Activated CD4-positive, CD25-positive, alpha-beta regulatory T cell treated with anti-CD3 and anti-CD28 coated beads, Interleukin-2, amount 50 U/mL, for 16 hours (primary cell): ENCODE results near the gene MPP3.

ENCODE experiments used
- DNase-seq: peaks from one replicate; pipeline ENCODE4 v3.0.0-alpha.2; 2020; ENCODE audit warnings: low read depth, low spot score

Gene MPP3

GRCh38 chr17:43772877-43773648 lies 59.9 kb downstream of the MPP3 start:
- no peak for DNase-seq

GRCh38 chr17:43771463-43771862 lies 61.5 kb downstream of the MPP3 start:
- DNase-seq: no peak

GRCh38 chr17:43770957-43771356 lies 62.0 kb downstream of the MPP3 start:
- DNase-seq: no peak

DNA sequence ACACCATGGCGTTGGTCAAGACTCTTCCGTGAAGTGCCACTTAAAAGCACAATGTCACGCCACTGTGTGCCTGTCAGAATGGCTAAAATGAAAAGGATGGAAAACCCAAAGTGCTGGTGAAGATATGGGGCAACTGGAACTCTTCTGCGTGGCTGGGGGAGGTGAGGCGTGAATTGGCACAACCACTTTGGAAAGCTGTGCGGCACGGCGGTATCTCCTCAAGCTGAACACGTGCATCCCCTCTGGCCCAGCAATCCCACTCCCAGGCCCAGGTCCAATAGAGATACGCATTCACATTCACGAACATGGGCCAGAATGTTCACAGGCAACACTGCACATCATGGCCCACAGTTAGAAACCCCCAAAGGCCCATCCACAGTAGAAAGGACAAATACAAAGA lies 63.1 kb downstream of the MPP3 start:
- no peak for DNase-seq

DNA sequence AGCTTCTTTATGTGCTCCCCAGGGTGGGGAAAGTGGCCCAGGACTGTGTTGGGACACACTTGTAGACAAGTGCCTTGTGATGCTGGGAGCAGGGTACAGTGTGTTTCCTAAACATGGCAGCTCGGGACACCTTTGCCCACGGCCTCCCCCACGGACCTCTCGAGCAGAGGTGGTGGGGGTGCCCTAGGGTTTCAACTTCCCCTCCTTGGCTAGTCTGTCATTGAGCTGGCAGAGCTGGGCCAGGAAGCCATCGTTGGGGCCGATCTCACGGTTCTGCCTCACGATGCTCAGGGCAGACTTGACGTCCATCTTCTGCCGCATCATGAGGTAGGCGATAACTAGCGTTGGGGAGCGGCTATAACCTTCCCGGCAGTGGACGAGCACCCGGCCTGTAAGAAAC lies 63.5 kb downstream of the MPP3 start:
- DNase-seq: no peak

GRCh38 chr17:43768943-43769342 lies 64.0 kb downstream of the MPP3 start:
- DNase-seq: no peak

- no peak for DNase-seq
Measured at GRCh38 chr17:43768382-43768781, 64.6 kb downstream of the MPP3 start.

DNA sequence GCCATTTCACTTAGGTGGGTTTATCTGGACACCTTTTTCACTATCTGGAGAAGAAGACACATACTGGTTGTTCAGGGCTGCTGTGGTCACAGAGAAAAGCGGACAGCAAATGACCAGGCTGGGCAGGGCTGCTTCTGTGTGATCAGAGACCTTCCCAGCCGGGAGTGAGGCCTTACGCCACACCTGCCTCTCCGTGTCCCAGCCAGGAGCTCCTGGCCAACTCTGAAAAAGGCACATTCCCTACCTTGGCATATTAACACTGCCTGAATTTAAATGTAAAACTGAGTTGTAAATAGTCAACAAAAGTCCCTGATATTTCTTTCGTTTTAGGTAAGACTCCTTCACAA lies 65.3 kb downstream of the MPP3 start:
- no peak for DNase-seq

- DNase-seq: no peak
Measured at GRCh38 chr17:43767053-43767712, 65.8 kb downstream of the MPP3 start.

DNA sequence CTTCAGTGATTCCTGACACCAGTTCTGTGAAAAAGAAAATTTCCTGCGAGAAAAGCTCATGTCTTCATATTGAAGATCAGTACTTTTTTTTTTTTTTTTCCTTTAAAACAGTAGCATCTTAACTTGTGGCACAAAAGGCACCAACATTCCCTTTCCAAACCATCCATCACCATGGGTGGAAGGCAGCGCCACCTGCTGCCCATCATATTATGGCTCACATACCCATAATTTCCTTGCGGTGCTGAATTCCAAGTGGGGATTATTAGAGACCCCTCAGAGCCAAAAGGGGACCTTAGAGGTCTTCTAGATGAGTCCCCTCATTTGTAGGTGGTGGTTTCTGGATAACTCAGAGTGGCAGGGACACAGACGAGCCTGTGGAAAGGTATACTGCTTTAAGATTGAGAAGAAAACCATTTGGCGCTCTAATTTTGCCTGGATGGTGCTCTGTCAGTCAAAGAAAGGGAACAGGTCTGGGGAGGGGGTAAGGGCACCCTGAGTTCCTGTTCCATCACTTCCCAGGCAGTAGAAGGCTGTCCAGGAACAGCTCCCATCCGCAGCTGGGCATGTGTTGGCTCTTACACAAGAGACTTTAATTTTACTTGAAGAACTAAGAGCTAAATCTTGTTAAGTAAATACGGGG lies 66.4 kb downstream of the MPP3 start:
- peak; percentile 9 for DNase-seq

- peak; percentile 74 for DNase-seq
Measured at GRCh38 chr17:43760254-43760852, 72.6 kb downstream of the MPP3 start.

GRCh38 chr17:43759836-43760235 lies 73.1 kb downstream of the MPP3 start:
- no peak for DNase-seq

DNA sequence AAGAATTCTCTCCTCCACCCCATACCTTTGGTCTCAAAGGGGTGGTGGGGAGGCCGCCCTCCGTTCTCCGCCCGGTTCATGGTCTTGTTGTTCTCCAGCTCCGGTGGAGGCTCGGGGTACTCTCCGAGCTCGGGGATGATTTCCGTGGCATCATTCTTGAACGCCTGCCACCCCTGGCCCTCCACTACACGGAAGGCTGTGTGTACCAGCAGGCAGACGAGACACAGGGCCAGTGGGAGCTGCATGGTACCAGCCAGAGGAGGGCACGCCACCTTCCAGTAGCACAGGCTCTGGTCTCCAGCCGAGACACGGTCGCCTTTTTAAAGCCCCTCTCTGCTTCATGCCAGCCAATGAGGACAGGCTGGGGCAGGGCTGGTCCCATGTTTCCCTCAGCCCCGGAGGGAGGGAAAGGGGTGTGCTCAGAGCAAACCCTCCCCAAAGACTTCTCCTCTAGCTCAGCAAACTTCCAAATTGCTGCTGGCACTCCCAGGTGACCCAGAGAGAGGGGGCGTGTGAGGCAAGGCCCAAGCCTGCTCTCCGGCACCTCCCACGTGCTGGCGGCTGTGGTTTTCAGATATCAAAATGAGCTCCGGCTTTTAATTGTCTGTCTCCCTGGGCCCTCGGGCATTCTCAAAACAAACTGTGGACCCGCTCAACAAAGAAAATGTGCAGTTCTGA lies 74.3 kb downstream of the MPP3 start, which contains the start of gene SOST:
TSS of gene SOST (minus strand) at position 295 of the 678 bp plus-strand sequence. CDS start at position 245, 50 bp downstream.
- no peak for DNase-seq

DNA sequence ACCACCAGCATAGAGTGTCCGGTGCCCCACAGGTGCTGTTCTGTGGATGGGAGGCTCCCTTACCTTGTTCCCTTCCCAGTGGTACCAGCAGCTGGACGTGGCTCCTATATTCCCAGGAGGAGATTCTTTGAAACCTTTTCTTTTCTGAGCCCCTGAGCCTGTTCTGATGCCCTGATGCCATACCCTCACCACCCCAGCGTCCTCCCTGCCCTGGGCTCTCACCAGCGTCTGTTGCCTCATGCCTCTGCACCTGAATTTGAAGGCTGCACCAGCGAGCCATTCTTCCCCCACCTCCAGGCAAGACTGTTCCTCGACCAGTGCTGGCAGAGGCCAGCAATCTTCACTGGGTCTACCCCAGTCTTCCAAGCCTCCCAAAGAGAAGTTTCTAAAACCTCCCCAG lies 74.9 kb downstream of the MPP3 start:
- DNase-seq: no peak

- no peak for DNase-seq
Measured at GRCh38 chr17:43757171-43757660, 75.7 kb downstream of the MPP3 start.

GRCh38 chr17:43756201-43756600 lies 76.7 kb downstream of the MPP3 start:
- DNase-seq: no peak

DNA sequence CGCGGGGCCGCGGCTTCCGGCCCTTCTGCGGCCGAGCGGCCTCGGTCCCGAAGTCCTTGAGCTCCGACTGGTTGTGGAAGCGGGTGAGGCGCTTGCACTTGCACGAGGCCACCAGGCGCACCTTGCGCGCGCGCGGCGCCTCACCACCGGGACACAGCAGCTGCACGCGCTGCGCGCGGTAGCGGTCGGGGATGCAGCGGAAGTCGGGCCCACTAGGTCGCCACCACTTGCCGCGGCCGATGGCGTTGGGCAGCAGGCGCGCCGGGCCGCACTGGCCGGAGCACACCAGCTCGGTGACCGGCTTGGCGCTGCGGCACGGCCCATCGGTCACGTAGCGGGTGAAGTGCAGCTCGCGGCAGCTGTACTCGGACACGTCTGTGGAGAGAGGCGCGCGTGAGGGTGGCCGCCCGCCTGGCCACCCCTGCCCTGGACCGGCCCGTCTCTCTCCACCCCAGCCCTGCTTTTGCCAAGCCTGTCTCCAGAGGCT lies 77.5 kb downstream of the MPP3 start:
- DNase-seq: no peak

- DNase-seq: no peak
Measured at GRCh38 chr17:43754947-43755346, 78.0 kb downstream of the MPP3 start.

DNA sequence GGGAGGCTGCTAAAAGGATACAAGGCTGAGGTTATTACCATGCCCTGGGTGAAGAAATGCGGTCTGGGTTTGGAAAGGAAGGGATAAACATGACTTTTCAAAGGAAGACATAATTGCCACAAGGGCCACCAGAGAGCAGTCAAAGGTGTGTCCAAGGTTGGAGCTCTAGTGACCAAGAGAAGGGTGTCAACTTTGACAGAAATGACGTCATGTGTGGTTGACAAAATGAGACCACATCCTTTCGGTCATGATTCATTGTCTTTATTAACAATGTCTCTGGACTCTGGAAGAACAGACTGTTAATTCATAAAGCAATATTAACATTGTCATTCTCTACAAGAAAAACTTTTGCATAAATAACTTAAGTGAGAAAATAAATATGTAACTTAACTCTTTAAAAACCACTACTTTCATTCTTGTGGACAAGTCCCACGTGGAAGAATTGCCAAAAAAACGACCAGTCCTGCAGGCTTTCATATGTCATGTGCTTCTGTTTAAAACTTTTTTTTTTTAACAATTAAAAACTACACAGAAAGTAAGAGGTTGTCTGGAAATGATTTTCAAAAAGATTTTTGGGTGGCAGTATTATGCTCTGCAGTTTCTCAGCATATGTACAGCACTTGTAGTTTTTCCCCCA lies 79.3 kb downstream of the MPP3 start:
- no peak for DNase-seq
